ENCODE measurements around the gene IGSF21. TPM values are rescaled to one million over a fixed set of nuclear protein-coding genes. Genes with fewer than 3 reads are reported as not detected.

The IGSF21 gene
- polyA plus RNA-seq, 1 of the 3 experiments (the other 2 are of a cell fraction): not detected

- DNase-seq: no peak
- Histone ChIP-seq H3K4me2 (no peak overlapping the region), H3K27me3 (ENCODE audit: insufficient read depth) (no peaks in the 10 kb centered on the region), H3K4me1 (ENCODE audit: control insufficient read depth in 1 of 2, insufficient read depth in 2 of 2, low read depth in 1 of 2, low read length in 1 of 2) (peaks cover 0 to 7% of the 10 kb centered on the region in 2 experiments; a peak in 2 of 4 replicates), H3K9me3 (no peaks in the 10 kb centered on the region), H4K20me1 (ENCODE audit: insufficient read depth) (no peaks in the 10 kb centered on the region), H3K4me3 (ENCODE audit: low read depth in 2 of 2, low read length in 1 of 2) (no peak overlapping the region), H2AFZ (ENCODE audit: low read depth) (no peak overlapping the region), H3K9me2 (no peaks in the 10 kb centered on the region), H3K9ac (no peak overlapping the region), H3K79me2 (ENCODE audit: insufficient read depth) (no peaks in the 10 kb centered on the region), H3F3A (replicated peaks; ENCODE audit: insufficient read depth) (no peaks in the 10 kb centered on the region), H3K27ac (ENCODE audit: low read depth in 2 of 2, low read length in 1 of 2) (no peak overlapping the region), H3K36me3 (replicated peaks in 1 of 2; ENCODE audit: control insufficient read depth in 1 of 2, insufficient read depth in 2 of 2, low read length in 1 of 2) (no peaks in the 10 kb centered on the region)
- TF ChIP-seq, protein P1, sequence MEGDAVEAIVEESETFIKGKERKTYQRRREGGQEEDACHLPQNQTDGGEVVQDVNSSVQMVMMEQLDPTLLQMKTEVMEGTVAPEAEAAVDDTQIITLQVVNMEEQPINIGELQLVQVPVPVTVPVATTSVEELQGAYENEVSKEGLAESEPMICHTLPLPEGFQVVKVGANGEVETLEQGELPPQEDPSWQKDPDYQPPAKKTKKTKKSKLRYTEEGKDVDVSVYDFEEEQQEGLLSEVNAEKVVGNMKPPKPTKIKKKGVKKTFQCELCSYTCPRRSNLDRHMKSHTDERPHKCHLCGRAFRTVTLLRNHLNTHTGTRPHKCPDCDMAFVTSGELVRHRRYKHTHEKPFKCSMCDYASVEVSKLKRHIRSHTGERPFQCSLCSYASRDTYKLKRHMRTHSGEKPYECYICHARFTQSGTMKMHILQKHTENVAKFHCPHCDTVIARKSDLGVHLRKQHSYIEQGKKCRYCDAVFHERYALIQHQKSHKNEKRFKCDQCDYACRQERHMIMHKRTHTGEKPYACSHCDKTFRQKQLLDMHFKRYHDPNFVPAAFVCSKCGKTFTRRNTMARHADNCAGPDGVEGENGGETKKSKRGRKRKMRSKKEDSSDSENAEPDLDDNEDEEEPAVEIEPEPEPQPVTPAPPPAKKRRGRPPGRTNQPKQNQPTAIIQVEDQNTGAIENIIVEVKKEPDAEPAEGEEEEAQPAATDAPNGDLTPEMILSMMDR (IDR thresholded peaks at IDR 0.05): peak; percentile 26
- TF ChIP-seq MEF2A (IDR thresholded peaks at IDR 0.05; ENCODE audit: borderline replicate concordance, low read depth): no peak
- POLR2A ChIA-PET: no interaction called here
- 63% methylated on average over 1 of the region's 1 CpG for WGBS (ENCODE audit: low lambda C conversion rate)
- CTCF ChIA-PET: interaction anchor here (0.8 to 1.5 kb wide), 3 partner anchors 11 to 123 kb away, joined by 3 to 6 read pairs (median 4); no protein-coding TSS in a partner anchor
Observed at GRCh38 chr1:18232052-18232451, 124.5 kb downstream of the IGSF21 start.

DNA sequence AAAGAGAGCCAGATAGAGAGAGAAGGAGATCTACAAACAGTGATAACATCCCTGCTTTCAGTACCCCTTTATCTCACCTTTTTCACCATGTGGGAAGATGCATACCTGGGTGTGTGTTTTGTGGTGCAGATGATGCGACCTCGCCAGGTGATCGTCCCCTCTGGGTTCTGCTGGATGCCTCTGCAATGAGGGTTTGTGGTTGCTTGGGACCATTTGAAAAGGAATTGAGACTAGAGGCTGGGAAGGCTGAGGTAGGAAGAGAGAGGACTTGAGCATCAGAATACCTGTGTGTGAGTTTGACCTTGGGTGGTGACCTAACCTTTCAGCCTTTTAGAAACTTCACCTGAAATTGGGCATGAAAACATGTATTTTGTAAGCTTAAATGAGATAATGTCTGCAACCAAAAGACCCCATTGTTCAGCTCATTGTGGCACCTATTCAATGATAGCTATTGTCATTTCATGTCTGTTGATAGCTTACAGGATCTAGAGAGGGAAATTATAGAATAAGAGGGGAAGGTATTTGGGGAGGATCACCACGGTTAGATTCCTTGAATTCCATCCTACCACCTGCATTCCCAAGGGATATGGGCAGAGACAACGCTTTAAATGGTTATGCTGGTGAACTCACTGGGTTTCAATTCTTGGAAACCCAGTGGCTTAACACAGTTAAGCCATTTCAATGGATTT, 125.7 kb downstream of the IGSF21 start:
- Histone ChIP-seq H3K27me3 (ENCODE audit: insufficient read depth) (no peaks in the 10 kb centered on the region), H4K20me1 (ENCODE audit: insufficient read depth) (no peaks in the 10 kb centered on the region), H3K27ac (ENCODE audit: low read depth in 2 of 2, low read length in 1 of 2) (no peak overlapping the region), H2AFZ (ENCODE audit: low read depth) (no peak overlapping the region), H3K9ac (no peak overlapping the region), H3K36me3 (replicated peaks in 1 of 2; ENCODE audit: control insufficient read depth in 1 of 2, insufficient read depth in 2 of 2, low read length in 1 of 2) (no peaks in the 10 kb centered on the region), H3F3A (replicated peaks; ENCODE audit: insufficient read depth) (no peaks in the 10 kb centered on the region), H3K9me2 (no peaks in the 10 kb centered on the region), H3K4me1 (ENCODE audit: control insufficient read depth in 1 of 2, insufficient read depth in 2 of 2, low read depth in 1 of 2, low read length in 1 of 2) (peaks cover 0 to 9% of the 10 kb centered on the region in 2 experiments; a peak in 2 of 4 replicates), H3K4me3 (ENCODE audit: low read depth in 2 of 2, low read length in 1 of 2) (no peak overlapping the region), H3K4me2 (no peak overlapping the region), H3K79me2 (ENCODE audit: insufficient read depth) (no peaks in the 10 kb centered on the region), H3K9me3 (no peaks in the 10 kb centered on the region)
- TF ChIP-seq RCOR1 (IDR thresholded peaks at IDR 0.05; ENCODE audit: low read length) (no peak), RFX5 (IDR thresholded peaks at IDR 0.05; ENCODE audit: low read length) (no peak), SMC3 (IDR thresholded peaks at IDR 0.05; ENCODE audit: low read depth, low read length) (no peak), NFIC (IDR thresholded peaks at IDR 0.05; ENCODE audit: borderline replicate concordance) (no peak), ELF1 (IDR thresholded peaks at IDR 0.05) (no peak), RXRA (IDR thresholded peaks at IDR 0.05; ENCODE audit: borderline replicate concordance, low read depth) (no peak), FOSL2 (IDR thresholded peaks at IDR 0.05; ENCODE audit: borderline replicate concordance, low read depth) (no peak), YY1 (IDR thresholded peaks at IDR 0.05; ENCODE audit: low read depth) (no peak), TCF12 (IDR thresholded peaks at IDR 0.05) (no peak)
- TF ChIP-seq, protein P2, sequence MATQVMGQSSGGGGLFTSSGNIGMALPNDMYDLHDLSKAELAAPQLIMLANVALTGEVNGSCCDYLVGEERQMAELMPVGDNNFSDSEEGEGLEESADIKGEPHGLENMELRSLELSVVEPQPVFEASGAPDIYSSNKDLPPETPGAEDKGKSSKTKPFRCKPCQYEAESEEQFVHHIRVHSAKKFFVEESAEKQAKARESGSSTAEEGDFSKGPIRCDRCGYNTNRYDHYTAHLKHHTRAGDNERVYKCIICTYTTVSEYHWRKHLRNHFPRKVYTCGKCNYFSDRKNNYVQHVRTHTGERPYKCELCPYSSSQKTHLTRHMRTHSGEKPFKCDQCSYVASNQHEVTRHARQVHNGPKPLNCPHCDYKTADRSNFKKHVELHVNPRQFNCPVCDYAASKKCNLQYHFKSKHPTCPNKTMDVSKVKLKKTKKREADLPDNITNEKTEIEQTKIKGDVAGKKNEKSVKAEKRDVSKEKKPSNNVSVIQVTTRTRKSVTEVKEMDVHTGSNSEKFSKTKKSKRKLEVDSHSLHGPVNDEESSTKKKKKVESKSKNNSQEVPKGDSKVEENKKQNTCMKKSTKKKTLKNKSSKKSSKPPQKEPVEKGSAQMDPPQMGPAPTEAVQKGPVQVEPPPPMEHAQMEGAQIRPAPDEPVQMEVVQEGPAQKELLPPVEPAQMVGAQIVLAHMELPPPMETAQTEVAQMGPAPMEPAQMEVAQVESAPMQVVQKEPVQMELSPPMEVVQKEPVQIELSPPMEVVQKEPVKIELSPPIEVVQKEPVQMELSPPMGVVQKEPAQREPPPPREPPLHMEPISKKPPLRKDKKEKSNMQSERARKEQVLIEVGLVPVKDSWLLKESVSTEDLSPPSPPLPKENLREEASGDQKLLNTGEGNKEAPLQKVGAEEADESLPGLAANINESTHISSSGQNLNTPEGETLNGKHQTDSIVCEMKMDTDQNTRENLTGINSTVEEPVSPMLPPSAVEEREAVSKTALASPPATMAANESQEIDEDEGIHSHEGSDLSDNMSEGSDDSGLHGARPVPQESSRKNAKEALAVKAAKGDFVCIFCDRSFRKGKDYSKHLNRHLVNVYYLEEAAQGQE (IDR thresholded peaks at IDR 0.05; ENCODE audit: low read depth, low read length): no peak
- ChIA-PET CTCF (interaction anchor here (0.9 to 1.2 kb wide), 4 partner anchors 84 to 464 kb away, joined by 3 to 6 read pairs (median 3); no protein-coding TSS in a partner anchor), POLR2A (no interaction called here)
- 55% methylated on average over 5 of the region's 5 CpGs for WGBS (ENCODE audit: low lambda C conversion rate)
- no peak for DNase-seq
